OCI-LY1 (cell line): ENCODE data around the gene B3GNT3.

Experiments
- H2AFZ ChIP-seq: fragments of 200-600 bp; sonication (generic), shearing (Covaris generic); 2 replicates; pipeline ENCODE4 v1.6.0; 2014; ENCODE audit warnings: antibody characterized with exemption, mild to moderate bottlenecking, low read length
- H3F3A ChIP-seq: fragments of 200-600 bp; sonication (generic), shearing (Covaris generic); 2 replicates; pipeline ENCODE4 v1.6.0; 2014; ENCODE audit warnings: mild to moderate bottlenecking, antibody characterized with exemption, low read length, moderate library complexity; ENCODE audit not compliant: insufficient read depth
- H3K27ac ChIP-seq: fragments of 200-600 bp; sonication (generic); 2 replicates; pipeline ENCODE4 v1.5.1; 2014; ENCODE audit warnings: low read length, mixed run types, mild to moderate bottlenecking, low read depth; ENCODE audit not compliant: poor library complexity, severe bottlenecking
- H3K27me3 ChIP-seq: fragments of 200-600 bp; sonication (generic); 2 replicates; pipeline ENCODE4 v1.6.0; 2014; ENCODE audit warnings: antibody characterized with exemption, mild to moderate bottlenecking, low read length, moderate library complexity; ENCODE audit not compliant: insufficient read depth
- H3K36me3 ChIP-seq: fragments of 200-600 bp; sonication (generic); 2 replicates; pipeline ENCODE4 v1.6.1; 2014; ENCODE audit warnings: mild to moderate bottlenecking, antibody characterized with exemption, low read length, moderate library complexity, mixed read lengths; ENCODE audit not compliant: insufficient read depth
- H3K4me1 ChIP-seq: fragments of 200-600 bp; sonication (generic); 2 replicates; pipeline ENCODE4 v1.5.1; 2014; ENCODE audit warnings: mild to moderate bottlenecking, low read length, moderate library complexity; ENCODE audit not compliant: insufficient read depth, severe bottlenecking
- H3K4me2 ChIP-seq: fragments of 200-600 bp; sonication (generic), shearing (Covaris generic); 2 replicates; pipeline ENCODE4 v1.6.1; 2014; ENCODE audit warnings: low read length
- H3K4me3 ChIP-seq: fragments of 200-600 bp; sonication (generic); 2 replicates; pipeline ENCODE4 v1.5.1; 2014; ENCODE audit warnings: low read length, low read depth, mild to moderate bottlenecking, mixed read lengths; ENCODE audit not compliant: poor library complexity, severe bottlenecking
- H3K79me2 ChIP-seq: fragments of 200-600 bp; shearing (Covaris generic); 2 replicates; pipeline ENCODE4 v1.6.1; 2016; ENCODE audit warnings: mixed run types, low read length, mixed read lengths; ENCODE audit not compliant: insufficient read depth
- H3K9ac ChIP-seq: fragments of 200-600 bp; sonication (generic), shearing (Covaris generic); 2 replicates; pipeline ENCODE4 v1.6.1; 2014; ENCODE audit warnings: mild to moderate bottlenecking, low read length, mixed read lengths
- H3K9me2 ChIP-seq: fragments of 200-600 bp; sonication (generic), shearing (Covaris generic); 2 replicates; pipeline ENCODE4 v1.6.1; 2014; ENCODE audit warnings: low read depth, mild to moderate bottlenecking, low read length, mixed read lengths
- H3K9me3 ChIP-seq: fragments of 200-600 bp; shearing (Covaris generic); 2 replicates; pipeline ENCODE4 v1.6.1; 2014; ENCODE audit warnings: low read length, mixed read lengths
- H4K20me1 ChIP-seq: fragments of 200-600 bp; sonication (generic), shearing (Covaris generic); 2 replicates; pipeline ENCODE4 v1.6.0; 2016; ENCODE audit warnings: mild to moderate bottlenecking, low read length; ENCODE audit not compliant: insufficient read depth
- EZH2 ChIP-seq: fragments of 200-600 bp; sonication (generic), shearing (Covaris generic); IDR thresholded peaks from 2 replicates; pipeline ENCODE4 v1.8.0; 2017; ENCODE audit warnings: borderline replicate concordance, mixed run types, mild to moderate bottlenecking, antibody characterized with exemption, low read length, moderate library complexity, mixed read lengths
- TF ChIP-seq, protein P1 (sequence below): fragments of 200-600 bp; sonication (generic), shearing (Covaris generic); IDR thresholded peaks from 2 replicates; pipeline ENCODE4 v1.5.1; 2017; ENCODE audit warnings: mild to moderate bottlenecking, antibody characterized with exemption, low read length, moderate library complexity, mixed read lengths

The B3GNT3 gene

DNA sequence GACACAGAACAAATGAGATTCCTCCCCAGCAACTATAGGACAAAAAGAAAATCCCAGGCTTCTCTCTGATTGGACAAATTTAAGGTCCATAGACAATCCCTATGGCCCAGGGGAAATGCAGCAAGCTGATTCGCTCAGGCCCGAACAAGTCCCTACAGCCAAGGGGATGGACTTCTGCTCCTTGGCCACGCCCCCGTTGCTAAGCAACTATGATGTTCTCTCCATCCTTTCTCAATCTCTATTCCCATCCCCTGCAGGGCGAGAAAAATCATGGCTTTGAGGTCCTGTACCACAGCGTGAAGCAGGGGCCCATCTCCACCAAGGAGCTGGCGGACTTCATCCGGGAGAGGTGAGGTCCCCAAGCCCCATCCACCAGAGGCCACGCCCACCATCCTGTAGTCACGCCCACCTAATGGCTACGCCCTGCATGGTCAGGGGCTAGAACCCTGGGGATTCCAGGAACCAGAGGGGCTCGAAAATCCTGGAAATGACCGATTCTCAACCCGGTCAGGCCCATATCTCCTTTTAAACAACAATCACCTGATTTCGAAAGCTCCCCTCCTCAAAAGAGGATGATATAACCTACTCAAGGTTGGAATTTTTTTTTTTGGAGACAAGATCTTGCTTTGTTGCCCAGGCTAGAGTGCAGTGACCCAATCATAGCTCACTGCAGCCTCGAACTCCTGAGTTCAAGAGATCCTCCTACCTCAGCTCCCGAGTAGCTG is 32.3 kb upstream of the B3GNT3 start:
- no peaks in the 10 kb centered on the region for H3F3A ChIP-seq
- no peak overlapping the region for H2AFZ ChIP-seq
- H4K20me1 ChIP-seq: no peaks in the 10 kb centered on the region
- H3K9me3 ChIP-seq: no peaks in the 10 kb centered on the region
- no peaks in the 10 kb centered on the region for H3K79me2 ChIP-seq
- no peaks in the 10 kb centered on the region for H3K9me2 ChIP-seq
- no peak overlapping the region for H3K27ac ChIP-seq
- no peaks in the 10 kb centered on the region for H3K27me3 ChIP-seq
- H3K36me3 ChIP-seq: peaks cover 78% of the 10 kb centered on the region
- no peak overlapping the region for H3K4me3 ChIP-seq
- H3K4me1 ChIP-seq: peaks cover 5% of the 10 kb centered on the region
- no peak overlapping the region for H3K9ac ChIP-seq
- TF ChIP-seq, protein P1, sequence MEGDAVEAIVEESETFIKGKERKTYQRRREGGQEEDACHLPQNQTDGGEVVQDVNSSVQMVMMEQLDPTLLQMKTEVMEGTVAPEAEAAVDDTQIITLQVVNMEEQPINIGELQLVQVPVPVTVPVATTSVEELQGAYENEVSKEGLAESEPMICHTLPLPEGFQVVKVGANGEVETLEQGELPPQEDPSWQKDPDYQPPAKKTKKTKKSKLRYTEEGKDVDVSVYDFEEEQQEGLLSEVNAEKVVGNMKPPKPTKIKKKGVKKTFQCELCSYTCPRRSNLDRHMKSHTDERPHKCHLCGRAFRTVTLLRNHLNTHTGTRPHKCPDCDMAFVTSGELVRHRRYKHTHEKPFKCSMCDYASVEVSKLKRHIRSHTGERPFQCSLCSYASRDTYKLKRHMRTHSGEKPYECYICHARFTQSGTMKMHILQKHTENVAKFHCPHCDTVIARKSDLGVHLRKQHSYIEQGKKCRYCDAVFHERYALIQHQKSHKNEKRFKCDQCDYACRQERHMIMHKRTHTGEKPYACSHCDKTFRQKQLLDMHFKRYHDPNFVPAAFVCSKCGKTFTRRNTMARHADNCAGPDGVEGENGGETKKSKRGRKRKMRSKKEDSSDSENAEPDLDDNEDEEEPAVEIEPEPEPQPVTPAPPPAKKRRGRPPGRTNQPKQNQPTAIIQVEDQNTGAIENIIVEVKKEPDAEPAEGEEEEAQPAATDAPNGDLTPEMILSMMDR: no peak
- no peak for TF ChIP-seq EZH2
- H3K4me2 ChIP-seq: no peak overlapping the region

DNA sequence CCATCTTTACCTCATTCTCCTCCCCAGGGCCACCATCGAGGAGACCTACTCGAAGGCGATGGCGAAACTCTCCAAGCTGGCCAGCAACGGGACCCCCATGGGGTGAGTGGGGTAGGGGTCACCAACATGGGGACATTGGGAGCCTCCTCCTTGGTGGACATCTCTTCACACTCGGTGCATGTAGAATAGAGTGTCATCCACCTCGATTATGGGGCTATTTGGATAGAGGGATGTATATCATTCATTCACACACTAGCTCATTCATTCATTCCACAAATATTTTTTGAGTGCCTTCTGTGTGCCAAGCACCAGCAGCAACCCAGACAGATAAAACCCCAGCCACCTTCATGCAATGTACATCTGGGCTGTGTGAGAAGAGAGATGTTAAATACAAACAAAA is 30.6 kb upstream of the B3GNT3 start:
- Histone ChIP-seq H3K4me3 (no peak overlapping the region), H3K79me2 (no peaks in the 10 kb centered on the region), H3K4me1 (peaks cover 5% of the 10 kb centered on the region), H3K4me2 (no peak overlapping the region), H4K20me1 (no peaks in the 10 kb centered on the region), H3F3A (no peaks in the 10 kb centered on the region), H3K9me2 (no peaks in the 10 kb centered on the region), H2AFZ (no peak overlapping the region), H3K36me3 (peaks cover 67% of the 10 kb centered on the region), H3K9ac (no peak overlapping the region), H3K27ac (no peak overlapping the region), H3K9me3 (no peaks in the 10 kb centered on the region), H3K27me3 (no peaks in the 10 kb centered on the region)
- TF ChIP-seq, protein P1: no peak
- TF ChIP-seq EZH2: no peak

DNA sequence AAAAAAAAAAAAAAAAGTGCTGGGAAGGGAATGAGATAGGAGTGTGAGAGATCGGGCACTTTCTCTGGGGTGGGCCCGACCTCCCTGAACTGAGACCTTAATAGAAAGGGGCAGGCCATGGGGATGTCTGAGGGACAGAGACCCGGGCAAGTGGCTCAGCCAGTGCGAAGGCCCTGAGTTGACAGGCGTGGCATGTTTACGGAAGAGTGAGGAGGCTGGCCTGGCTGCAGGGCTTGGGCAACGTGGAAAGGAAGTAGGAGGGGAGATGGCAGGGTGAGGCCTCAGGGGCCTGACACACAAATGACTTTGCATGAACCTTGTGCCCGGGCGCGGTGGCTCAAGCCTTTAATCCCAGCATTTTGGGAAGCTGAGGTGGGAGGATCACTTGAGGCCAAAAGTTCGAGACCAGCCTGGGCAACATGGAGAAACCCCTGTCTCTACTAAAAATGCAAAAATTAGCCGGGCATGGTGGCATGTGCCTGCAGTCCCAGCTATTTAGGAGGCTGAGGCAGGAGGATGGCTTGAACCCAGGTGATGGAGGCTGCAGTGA is 29.8 kb upstream of the B3GNT3 start:
- H3K79me2 ChIP-seq: no peaks in the 10 kb centered on the region
- no peak overlapping the region for H3K4me2 ChIP-seq
- no peak overlapping the region for H2AFZ ChIP-seq
- H3K9me3 ChIP-seq: no peaks in the 10 kb centered on the region
- no peaks in the 10 kb centered on the region for H3K9me2 ChIP-seq
- H3K27me3 ChIP-seq: no peaks in the 10 kb centered on the region
- H3F3A ChIP-seq: no peaks in the 10 kb centered on the region
- no peak overlapping the region for H3K9ac ChIP-seq
- no peak overlapping the region for H3K4me3 ChIP-seq
- peaks cover 5% of the 10 kb centered on the region for H3K4me1 ChIP-seq
- H3K36me3 ChIP-seq: peaks cover 69% of the 10 kb centered on the region
- TF ChIP-seq EZH2: no peak
- TF ChIP-seq, protein P1: no peak
- no peaks in the 10 kb centered on the region for H4K20me1 ChIP-seq
- H3K27ac ChIP-seq: no peak overlapping the region
